ENCODE measurements around the gene CTU2.

GRCh38 chr16:88759976-88760350 lies 53.7 kb downstream of the CTU2 start:
- TF ChIP-seq, protein P1, sequence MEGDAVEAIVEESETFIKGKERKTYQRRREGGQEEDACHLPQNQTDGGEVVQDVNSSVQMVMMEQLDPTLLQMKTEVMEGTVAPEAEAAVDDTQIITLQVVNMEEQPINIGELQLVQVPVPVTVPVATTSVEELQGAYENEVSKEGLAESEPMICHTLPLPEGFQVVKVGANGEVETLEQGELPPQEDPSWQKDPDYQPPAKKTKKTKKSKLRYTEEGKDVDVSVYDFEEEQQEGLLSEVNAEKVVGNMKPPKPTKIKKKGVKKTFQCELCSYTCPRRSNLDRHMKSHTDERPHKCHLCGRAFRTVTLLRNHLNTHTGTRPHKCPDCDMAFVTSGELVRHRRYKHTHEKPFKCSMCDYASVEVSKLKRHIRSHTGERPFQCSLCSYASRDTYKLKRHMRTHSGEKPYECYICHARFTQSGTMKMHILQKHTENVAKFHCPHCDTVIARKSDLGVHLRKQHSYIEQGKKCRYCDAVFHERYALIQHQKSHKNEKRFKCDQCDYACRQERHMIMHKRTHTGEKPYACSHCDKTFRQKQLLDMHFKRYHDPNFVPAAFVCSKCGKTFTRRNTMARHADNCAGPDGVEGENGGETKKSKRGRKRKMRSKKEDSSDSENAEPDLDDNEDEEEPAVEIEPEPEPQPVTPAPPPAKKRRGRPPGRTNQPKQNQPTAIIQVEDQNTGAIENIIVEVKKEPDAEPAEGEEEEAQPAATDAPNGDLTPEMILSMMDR (tag by site-specific recombination; IDR thresholded peaks at IDR 0.05), result no peak
- TF ChIP-seq ZNF561 (tag by site-specific recombination; IDR thresholded peaks at IDR 0.05; ENCODE audit: borderline replicate concordance), result no peak

Measured in HEK293 (cell line).